HCT116 (cell line): ENCODE results near the gene IL6R. TPM values are rescaled to one million over a fixed set of nuclear protein-coding genes. Genes with fewer than 3 reads are reported as not detected.

Source experiments
- ATAC-seq: fragments of 200-7000 bp; cut with Tn5 transposase; 2 replicates; pipeline ENCODE4 v1.9.1; 2020; ENCODE audit warnings: mild to moderate bottlenecking, moderate library complexity
- BruUV-seq: library from RNA; stranded (reverse); fragments of 400-500 nt; replicated peaks from 2 replicates; lab custom pipeline; 2021; lab: Mats Ljungman, UMichigan
- CTCF ChIA-PET: fragments of 300-600 bp; sonication (Branson Sonifier 250); formaldehyde crosslinking; loops from one replicate; lab custom pipeline; 2021; ENCODE audit warnings: antibody characterized with exemption; lab: Charles Lee
- POLR2A ChIA-PET: fragments of 300-600, 350-600 bp; sonication (Branson Sonifier 250); formaldehyde crosslinking; loops from one replicate; lab custom pipeline; 2021; ENCODE audit warnings: antibody characterized with exemption; lab: Charles Lee
- RAD21 ChIA-PET, 2 experiments: fragments of 300-600 bp; sonication (Branson Sonifier 250); formaldehyde crosslinking; loops; one replicate each; lab custom pipeline; 2023; ENCODE audit warnings: low total read pairs in 2 of 2; ENCODE audit not compliant: uncharacterized antibody in 2 of 2, unreplicated experiment in 2 of 2, low non-redundant PET in 1 of 2; lab: Charles Lee
- DNase-seq: peaks from one replicate; pipeline ENCODE4 v3.0.0-alpha.2; 2010; ENCODE audit warnings: low read depth, low spot score
- H2AFZ ChIP-seq: fragments of 200-600 bp; shearing (Covaris generic), sonication (generic); 2 replicates; pipeline ENCODE4 v1.6.1; 2017; ENCODE audit warnings: low read depth, mixed run types, mixed read lengths, antibody characterized with exemption, low read length; ENCODE audit not compliant: poor library complexity, severe bottlenecking
- H3K27ac ChIP-seq: 2 replicates; pipeline ENCODE4 v1.5.1; 2012; ENCODE audit warnings: low read depth, low read length
- H3K27me3 ChIP-seq: fragments of 200-600 bp; sonication (generic); 2 replicates; pipeline ENCODE4 v1.6.1; 2016; ENCODE audit warnings: mixed run types, low read length, mixed read lengths; ENCODE audit not compliant: insufficient read depth
- H3K36me3 ChIP-seq, 2 experiments: fragments of 200-500 bp in 1 of 2; fragments of 200-600 bp in 1 of 2; sonication (Bioruptor generic) in 1 of 2; sonication (generic) in 1 of 2; 2 replicates each; pipeline versions ENCODE4 v1.5.1 to v1.6.1; 2014 to 2016; ENCODE audit warnings: low read length in 2 of 2, inconsistent platforms in 1 of 2, mixed read lengths in 1 of 2, mixed run types in 1 of 2; ENCODE audit not compliant: insufficient read depth in 2 of 2, control insufficient read depth in 1 of 2
- H3K4me1 ChIP-seq, 2 experiments: fragments of 200-600 bp in 1 of 2; sonication (generic) in 1 of 2; 2 replicates each; pipeline versions ENCODE4 v1.5.1 to v1.6.1; 2012 to 2017; ENCODE audit warnings: low read length in 2 of 2, inconsistent platforms in 1 of 2, mild to moderate bottlenecking in 1 of 2, mixed read lengths in 1 of 2, mixed run types in 1 of 2, moderate library complexity in 1 of 2; ENCODE audit not compliant: insufficient read depth in 2 of 2, control insufficient read depth in 1 of 2
- H3K4me2 ChIP-seq: fragments of 200-600 bp; sonication (generic); 2 replicates; pipeline ENCODE4 v1.6.1; 2017; ENCODE audit warnings: mixed run types, low read length, mixed read lengths
- H3K4me3 ChIP-seq, 2 experiments: fragments of 200-600 bp in 1 of 2; sonication (generic) in 1 of 2; replicated peaks in 1 of 2; 2 replicates each; pipeline ENCODE4 v1.5.1; 2011 to 2016; ENCODE audit warnings: low read length in 2 of 2, control low read depth in 1 of 2, low read depth in 1 of 2, mild to moderate bottlenecking in 1 of 2, mixed read lengths in 1 of 2, mixed run types in 1 of 2
- H3K79me2 ChIP-seq: fragments of 200-600 bp; sonication (generic); 2 replicates; pipeline ENCODE4 v1.6.1; 2017; ENCODE audit warnings: mild to moderate bottlenecking, mixed run types, low read length, moderate library complexity, mixed read lengths; ENCODE audit not compliant: insufficient read depth
- H3K9ac ChIP-seq: fragments of 200-600 bp; sonication (generic); 2 replicates; pipeline ENCODE4 v1.6.1; 2016; ENCODE audit warnings: low read length, mixed read lengths
- H3K9me2 ChIP-seq: fragments of 200-600 bp; sonication (generic), shearing (Covaris generic); 2 replicates; pipeline ENCODE4 v1.6.1; 2017; ENCODE audit warnings: mixed run types, mild to moderate bottlenecking, moderate library complexity; ENCODE audit not compliant: insufficient read depth
- H3K9me3 ChIP-seq, 2 experiments: fragments of 200-500 bp in 1 of 2; fragments of 200-600 bp in 1 of 2; sonication (Bioruptor generic) in 1 of 2; sonication (generic) in 1 of 2; 2 replicates each; pipeline ENCODE4 v1.6.1; 2014 to 2017; ENCODE audit warnings: low read length in 2 of 2, mixed read lengths in 2 of 2, inconsistent platforms in 1 of 2, low read depth in 1 of 2, mild to moderate bottlenecking in 1 of 2, mixed run types in 1 of 2, moderate library complexity in 1 of 2; ENCODE audit not compliant: control insufficient read depth in 1 of 2, insufficient read depth in 1 of 2
- H4K20me1 ChIP-seq: fragments of 200-600 bp; sonication (generic), shearing (Covaris generic); 2 replicates; pipeline ENCODE4 v1.6.1; 2017; ENCODE audit warnings: mixed run types, mild to moderate bottlenecking, moderate library complexity; ENCODE audit not compliant: insufficient read depth
- FOSL1 ChIP-seq: IDR thresholded peaks from 2 replicates; pipeline ENCODE4 v1.6.1; 2012; ENCODE audit warnings: low read depth
- SIN3A ChIP-seq: IDR thresholded peaks from 2 replicates; pipeline ENCODE4 v1.6.1; 2012; ENCODE audit warnings: low read depth
- SRF ChIP-seq: IDR thresholded peaks from 2 replicates; pipeline ENCODE4 v1.6.1; 2012; ENCODE audit warnings: low read depth
- intact Hi-C: fragments of 100-400 bp; cut with micrococcal nuclease; formaldehyde crosslinking; loops from 2 replicates; pipeline ENCODE4 v1.10.0; 2022
- total RNA-seq: library from RNA; stranded (reverse); gene quantifications from one replicate; pipeline ENCODE4 v1.2.1, GENCODE V29; 2021; ENCODE audit not compliant: unreplicated experiment
- TF ChIP-seq, protein P1 (sequence below): IDR thresholded peaks from 2 replicates; pipeline ENCODE4 v1.6.1; 2012; ENCODE audit warnings: low read depth

The IL6R gene
- total RNA-seq, 1 experiment from 2014 or later, result 6.8 TPM

DNA sequence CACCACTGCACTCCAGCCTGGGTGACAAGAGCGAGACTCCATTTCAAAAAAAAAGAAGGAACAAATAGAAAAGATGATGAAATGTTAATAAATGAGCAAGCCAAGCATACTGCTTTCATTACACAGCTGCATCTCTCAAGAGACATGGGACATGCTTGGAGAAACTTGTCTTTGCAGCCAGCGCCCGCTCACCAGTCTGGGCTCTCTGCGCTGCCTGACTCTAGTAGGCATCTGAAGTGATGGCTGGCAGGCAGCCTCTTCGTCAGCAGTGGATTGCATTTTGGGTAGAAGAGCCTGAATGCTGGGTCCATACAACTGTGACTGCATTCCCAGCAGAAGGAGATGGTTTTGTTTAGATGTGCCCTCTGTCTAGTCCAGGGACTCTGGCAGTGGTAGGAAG is 48.0 kb downstream of the IL6R start:
- ChIA-PET POLR2A (no interaction called here), CTCF (interaction anchor here (1.1 kb wide), 1 partner anchor 127 kb away, joined by 3 read pairs; no protein-coding TSS in a partner anchor), RAD21 (no interaction called here)
- peaks cover 6 to 10% of the 10 kb centered on the region in 2 experiments; a peak in 2 of 4 replicates for H3K4me1 ChIP-seq
- H3K9ac ChIP-seq, result no peak overlapping the region
- no peaks in the 10 kb centered on the region for H3K9me2 ChIP-seq
- no peaks in the 10 kb centered on the region for H3K27me3 ChIP-seq
- no TSS peak for BruUV-seq
- no peak overlapping the region for H3K27ac ChIP-seq
- DNase-seq (no peak), ATAC-seq (no peak)
- no peaks in the 10 kb centered on the region for H3K79me2 ChIP-seq
- TF ChIP-seq, protein P1, sequence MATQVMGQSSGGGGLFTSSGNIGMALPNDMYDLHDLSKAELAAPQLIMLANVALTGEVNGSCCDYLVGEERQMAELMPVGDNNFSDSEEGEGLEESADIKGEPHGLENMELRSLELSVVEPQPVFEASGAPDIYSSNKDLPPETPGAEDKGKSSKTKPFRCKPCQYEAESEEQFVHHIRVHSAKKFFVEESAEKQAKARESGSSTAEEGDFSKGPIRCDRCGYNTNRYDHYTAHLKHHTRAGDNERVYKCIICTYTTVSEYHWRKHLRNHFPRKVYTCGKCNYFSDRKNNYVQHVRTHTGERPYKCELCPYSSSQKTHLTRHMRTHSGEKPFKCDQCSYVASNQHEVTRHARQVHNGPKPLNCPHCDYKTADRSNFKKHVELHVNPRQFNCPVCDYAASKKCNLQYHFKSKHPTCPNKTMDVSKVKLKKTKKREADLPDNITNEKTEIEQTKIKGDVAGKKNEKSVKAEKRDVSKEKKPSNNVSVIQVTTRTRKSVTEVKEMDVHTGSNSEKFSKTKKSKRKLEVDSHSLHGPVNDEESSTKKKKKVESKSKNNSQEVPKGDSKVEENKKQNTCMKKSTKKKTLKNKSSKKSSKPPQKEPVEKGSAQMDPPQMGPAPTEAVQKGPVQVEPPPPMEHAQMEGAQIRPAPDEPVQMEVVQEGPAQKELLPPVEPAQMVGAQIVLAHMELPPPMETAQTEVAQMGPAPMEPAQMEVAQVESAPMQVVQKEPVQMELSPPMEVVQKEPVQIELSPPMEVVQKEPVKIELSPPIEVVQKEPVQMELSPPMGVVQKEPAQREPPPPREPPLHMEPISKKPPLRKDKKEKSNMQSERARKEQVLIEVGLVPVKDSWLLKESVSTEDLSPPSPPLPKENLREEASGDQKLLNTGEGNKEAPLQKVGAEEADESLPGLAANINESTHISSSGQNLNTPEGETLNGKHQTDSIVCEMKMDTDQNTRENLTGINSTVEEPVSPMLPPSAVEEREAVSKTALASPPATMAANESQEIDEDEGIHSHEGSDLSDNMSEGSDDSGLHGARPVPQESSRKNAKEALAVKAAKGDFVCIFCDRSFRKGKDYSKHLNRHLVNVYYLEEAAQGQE, result no peak
- no peak for TF ChIP-seq SRF
- no peak for TF ChIP-seq FOSL1
- TF ChIP-seq SIN3A, result no peak
- no peak overlapping the region for H2AFZ ChIP-seq
- no peaks in the 10 kb centered on the region for H3K36me3 ChIP-seq
- no peak overlapping the region for H3K4me2 ChIP-seq
- no peaks in the 10 kb centered on the region for H4K20me1 ChIP-seq
- H3K9me3 ChIP-seq, result no peaks in the 10 kb centered on the region
- intact Hi-C loops, result no loop called here
- H3K4me3 ChIP-seq, result no peak overlapping the region
